PC-9 (cell line): ENCODE results near the gene KDM5A.

Experiments used
- CTCF ChIP-seq: fragments of 200-600 bp; sonication (generic); conservative IDR thresholded peaks from 2 replicates; pipeline ENCODE4 v1.6.1; 2017; ENCODE audit warnings: mixed run types, antibody characterized with exemption, mild to moderate bottlenecking, moderate library complexity
- EZH2 ChIP-seq: fragments of 200-600 bp; sonication (generic); IDR thresholded peaks from 2 replicates; pipeline ENCODE4 v1.8.0; 2017; ENCODE audit warnings: antibody characterized with exemption, low read depth

- no peak for TF ChIP-seq CTCF
- TF ChIP-seq EZH2 = no peak
Measured at GRCh38 chr12:323507-323906, 65.6 kb downstream of the KDM5A start.
